Measurements from ENCODE around the gene SNURF. TPM values are rescaled to one million over a fixed set of nuclear protein-coding genes. Genes with fewer than 3 reads are reported as not detected.
"Not testable (repeated sequence)": the region's sequence is repeated elsewhere in the genome, so short reads cannot be mapped to it uniquely, and the experiment has no call there.

The SNURF gene, protein sequence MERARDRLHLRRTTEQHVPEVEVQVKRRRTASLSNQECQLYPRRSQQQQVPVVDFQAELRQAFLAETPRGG
- total RNA-seq = 10 to 100 TPM; 11.5 to 12.0 TPM
- long read RNA-seq, donor 1 = 0 reads
- long read RNA-seq, donor 2, partial matches to known transcripts = 0 of 1 reads
- long read RNA-seq, donor 2, other reads (novel, unspliced or antisense) = 0 of 1 reads

DNA sequence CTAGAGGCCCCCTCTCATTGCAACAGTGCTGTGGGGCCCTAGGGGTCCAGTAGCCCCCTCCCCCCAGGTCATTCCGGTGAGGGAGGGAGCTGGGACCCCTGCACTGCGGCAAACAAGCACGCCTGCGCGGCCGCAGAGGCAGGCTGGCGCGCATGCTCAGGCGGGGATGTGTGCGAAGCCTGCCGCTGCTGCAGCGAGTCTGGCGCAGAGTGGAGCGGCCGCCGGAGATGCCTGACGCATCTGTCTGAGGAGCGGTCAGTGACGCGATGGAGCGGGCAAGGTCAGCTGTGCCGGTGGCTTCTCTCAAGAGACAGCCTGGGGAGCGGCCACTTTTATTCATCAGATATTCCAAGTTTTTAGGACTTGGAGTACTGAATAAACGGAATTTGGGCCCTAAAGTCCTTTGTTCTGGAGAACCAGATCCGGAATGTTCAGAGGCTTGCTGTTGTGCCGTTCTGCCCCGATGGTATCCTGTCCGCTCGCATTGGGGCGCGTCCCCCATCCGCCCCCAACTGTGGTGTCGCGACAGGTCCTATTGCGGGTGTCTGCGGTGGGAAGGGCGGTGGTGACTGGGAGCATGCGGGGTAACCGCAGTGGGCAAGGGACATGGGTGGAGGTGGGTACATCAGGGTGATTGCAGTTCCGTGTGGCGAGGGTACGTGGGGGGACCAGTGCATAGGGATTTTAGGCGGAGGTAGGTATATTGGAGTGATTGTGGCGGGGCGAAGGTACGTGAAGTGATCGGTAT lies at the start of gene SNURF, which contains the start of gene SNRPN:
Gene SNURF, plus strand, starts transcription at position 205 of the 748 bp plus-strand sequence. Its CDS starts 62 bp downstream, at position 267.
Gene SNRPN, plus strand, starts transcription at position 205 of the 748 bp plus-strand sequence. CDS start 19,467 bp downstream, outside the sequence.
- DNase-seq (ENCODE audit: low spot score) = peak; percentile 92
- intact Hi-C loops (cut with DNase I) = no loop called here

DNA sequence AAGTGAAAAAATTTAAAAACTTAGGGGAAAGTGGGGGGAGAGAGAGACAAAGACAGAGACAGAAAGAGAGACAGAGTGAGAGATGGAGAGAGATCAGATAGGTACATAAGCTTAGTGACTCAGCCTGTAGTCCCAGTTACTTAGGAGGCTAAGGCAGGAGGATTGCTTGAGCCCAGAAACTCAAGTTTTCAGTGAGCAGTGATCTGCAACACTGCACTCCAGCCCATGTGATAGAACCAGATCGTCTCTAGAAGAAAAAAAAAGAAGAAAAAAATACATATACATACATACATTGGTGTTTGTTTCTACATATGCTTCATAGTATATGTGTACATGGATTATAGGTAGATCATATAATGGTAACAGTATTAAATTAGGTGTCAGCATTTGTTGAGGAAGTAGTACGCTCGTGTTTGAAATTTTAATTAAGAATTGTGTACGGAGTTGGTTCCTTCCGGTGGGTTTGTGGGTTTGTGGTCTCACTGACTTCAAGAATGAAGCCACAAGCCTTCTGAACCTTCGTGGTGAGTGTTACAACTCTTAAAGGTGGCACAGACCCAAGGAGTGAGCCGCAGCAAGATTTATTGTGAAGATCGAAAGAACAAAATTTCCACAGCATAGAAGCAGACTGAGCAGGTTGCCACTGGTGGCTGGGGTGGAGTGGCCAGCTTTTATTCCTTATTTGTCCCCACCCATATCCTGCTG lies 38.3 kb upstream of the SNURF start:
- no peak for DNase-seq (ENCODE audit: low spot score)
- intact Hi-C loops (cut with DNase I) = no loop called here

DNA sequence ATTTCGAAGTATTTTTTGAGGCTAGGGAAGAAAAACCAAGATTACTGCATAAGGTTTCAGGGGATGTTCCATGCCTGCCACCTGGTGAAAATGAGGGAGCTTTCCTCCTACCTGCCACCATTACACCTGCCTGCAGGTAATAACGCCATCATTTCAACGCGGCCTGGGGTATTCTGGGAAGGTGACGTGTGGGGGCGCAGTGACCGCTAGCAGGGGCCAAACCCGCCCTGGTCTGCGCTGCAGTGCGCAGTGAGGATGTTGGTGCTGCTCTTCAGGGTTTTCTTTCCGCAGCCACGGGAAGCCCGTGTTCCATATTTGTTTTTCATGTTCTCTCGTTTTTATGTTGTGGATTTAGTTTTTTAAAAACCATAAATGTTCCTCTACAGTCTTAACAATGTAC lies 37.4 kb upstream of the SNURF start:
- DNase-seq (ENCODE audit: low spot score) = no peak
- intact Hi-C loops (cut with DNase I) = no loop called here

DNA sequence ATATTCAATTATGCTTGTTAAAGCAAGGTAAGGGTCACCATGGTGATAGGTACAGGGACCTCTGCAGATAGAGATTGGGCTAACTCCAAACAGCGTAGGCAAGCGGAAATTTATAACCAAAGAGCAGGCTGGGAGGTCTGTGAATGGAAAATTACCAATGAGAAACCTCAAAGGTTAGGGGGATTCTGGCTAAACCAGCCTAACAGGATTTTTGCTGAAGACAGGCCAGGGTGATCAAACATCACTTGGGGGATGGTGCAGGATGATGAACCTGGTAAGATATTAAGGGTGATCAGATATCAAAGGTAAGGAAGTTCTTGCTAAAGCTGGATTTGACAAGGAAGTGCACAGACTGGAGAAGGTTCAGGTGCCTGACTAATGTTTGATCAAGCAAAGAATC lies 35.3 kb upstream of the SNURF start:
- intact Hi-C loops (cut with DNase I) = no loop called here
- DNase-seq (ENCODE audit: low spot score) = no peak

DNA sequence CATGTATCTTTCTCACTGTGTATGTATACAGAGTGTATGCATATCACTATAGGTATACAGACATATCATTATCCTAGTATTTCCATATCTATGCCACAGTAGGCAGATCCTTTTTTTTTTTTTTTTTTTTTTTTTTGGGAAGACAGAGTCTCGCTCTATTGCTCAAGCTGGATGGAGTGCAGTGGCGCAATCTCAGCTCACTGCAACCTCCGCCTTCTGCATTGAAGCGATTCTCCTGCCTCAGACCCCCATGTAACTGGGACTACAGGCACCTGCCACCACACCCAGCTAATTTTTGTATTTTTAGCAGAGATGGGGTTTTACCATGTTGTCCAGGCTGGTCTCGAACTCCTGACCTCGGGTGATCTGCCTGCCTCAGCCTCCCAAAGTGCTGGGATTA lies 32.0 kb upstream of the SNURF start:
- DNase-seq (ENCODE audit: low spot score) = not testable (repeated sequence)

DNA sequence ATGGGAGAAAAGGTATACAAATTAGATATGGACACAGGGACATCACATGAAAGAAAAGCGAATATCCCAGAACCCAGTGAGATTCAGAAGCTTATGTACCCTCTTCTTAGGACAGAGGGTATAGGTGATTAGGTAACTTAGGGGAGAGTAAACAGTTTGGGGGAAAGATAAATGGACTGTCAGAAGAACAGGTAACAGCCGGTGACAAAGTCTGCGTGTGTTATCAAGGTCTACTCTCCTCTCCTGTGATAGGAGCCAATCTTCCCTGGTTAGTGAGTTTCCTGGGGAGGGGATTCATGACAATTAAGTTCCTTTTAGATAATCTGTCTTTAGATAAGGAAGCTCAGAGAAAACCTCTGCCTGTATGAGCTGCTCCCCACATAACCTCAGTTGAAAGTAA lies 30.6 kb upstream of the SNURF start:
- no peak for DNase-seq (ENCODE audit: low spot score)
- intact Hi-C loops (cut with DNase I) = loop anchor here in 1 of 2 donors (10.0 kb wide), 1 partner anchor 629 kb away; no protein-coding TSS in a partner anchor

More for the DNA sequence above, 32.0 kb upstream of the SNURF start:
- intact Hi-C loops (cut with DNase I) = loop anchor here in 1 of 2 donors (10.0 kb wide), 1 partner anchor 628 kb away; no protein-coding TSS in a partner anchor

DNA sequence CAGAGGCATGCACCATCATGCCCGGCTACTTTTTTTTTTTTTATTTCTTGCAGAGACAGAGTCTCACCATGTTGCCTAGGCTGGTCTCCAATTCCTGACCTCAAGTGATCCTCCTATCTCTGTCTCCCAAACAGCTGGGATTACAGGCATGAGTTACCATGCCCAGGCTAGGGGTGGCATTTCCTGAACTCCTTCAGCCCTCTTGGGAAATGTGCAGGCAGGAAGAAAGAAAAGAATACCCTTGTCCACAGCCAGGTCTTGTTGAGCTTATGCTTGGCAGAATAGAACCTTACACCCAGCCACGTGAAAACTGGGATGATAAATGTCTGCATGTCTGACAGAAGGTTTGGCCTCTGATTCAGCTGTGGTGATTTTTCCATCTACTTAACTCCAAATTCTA lies 30.2 kb upstream of the SNURF start:
- intact Hi-C loops (cut with DNase I) = loop anchor here in 1 of 2 donors (10.0 kb wide), 1 partner anchor 630 kb away; no protein-coding TSS in a partner anchor
- DNase-seq (ENCODE audit: low spot score) = no peak

DNA sequence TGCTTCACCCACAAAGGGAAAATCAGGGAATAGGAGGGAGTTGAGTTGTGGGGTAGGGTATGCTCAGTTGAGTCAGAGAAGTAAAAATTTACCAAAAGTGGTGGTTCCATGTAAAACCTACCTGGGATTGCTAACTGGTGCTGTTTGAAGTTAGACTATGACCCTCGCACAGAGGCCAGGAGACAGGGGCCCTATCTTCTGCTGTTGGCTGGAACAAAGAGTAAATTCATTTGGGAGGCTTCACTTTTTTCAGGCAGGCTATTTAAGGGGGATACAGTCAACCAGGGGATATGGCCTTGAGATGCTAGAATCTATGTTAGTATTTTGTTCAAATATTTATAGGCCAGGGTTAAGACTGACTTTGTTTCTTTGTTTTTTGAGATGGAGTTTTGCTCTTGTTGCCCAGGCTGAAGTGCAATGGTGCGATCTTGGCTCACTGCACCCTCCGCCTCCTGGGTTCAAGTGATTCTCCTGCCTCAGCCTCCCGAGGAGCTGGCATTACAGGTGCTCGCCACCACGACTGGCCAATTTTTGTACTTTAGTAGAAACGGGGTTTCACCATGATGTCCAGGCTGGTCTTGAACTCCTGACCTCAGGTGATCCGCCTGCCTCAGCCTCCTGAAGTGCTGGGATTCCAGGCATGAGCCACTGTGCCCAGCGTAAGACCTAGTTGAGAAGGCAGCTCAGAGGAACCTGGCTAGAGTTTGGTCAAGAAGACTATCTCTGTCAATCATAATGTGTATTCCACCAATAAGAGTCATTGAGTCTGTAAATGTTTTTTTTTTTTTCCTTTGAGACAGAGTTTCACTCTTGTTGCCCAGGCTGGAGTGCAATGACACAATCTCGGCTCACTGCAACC lies 22.7 kb upstream of the SNURF start:
- intact Hi-C loops (cut with DNase I); DNase-seq (ENCODE audit: low spot score): not testable (repeated sequence)

DNA sequence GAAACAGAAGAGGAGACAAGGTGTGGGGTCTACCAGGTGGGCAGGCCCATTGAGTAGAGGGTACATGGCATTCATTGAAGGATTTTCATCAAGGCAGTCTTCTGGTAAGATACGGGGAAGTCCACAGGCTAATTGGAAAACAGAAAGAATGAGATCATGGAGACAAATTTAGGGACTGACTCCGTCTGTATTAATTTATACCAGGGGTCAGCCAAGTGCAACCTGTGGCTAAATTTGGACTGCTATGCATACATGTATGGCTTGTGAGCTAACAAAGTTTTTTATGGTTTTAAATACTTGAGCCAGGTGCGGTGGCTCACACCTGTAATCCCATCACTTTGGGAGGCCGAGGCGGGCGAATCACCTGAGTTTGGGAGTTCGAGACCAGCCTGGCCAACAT lies 21.1 kb upstream of the SNURF start:
- intact Hi-C loops (cut with DNase I) = no loop called here

DNA sequence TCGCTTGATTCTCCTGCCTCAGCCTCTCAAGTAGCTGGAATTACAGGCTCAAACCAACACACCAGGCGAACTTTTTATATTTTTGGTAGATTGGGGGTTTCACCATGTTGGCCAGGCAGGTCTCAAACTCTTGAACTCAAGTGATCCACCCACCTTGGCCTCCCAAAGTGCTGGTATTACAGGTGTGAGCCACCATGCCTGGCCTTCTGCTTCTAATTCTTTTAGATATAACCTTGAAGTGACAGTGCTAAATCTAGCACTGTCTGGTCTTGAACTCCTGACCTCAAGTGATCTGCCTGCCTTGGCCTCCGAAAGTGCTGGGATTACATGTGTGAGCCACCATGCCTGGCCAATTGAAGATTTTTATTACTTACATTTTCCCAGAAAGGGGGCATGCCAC lies 16.6 kb upstream of the SNURF start:
- intact Hi-C loops (cut with DNase I); DNase-seq (ENCODE audit: low spot score): not testable (repeated sequence)

More for the DNA sequence above, 21.1 kb upstream of the SNURF start:
- DNase-seq (ENCODE audit: low spot score) = no peak

DNA sequence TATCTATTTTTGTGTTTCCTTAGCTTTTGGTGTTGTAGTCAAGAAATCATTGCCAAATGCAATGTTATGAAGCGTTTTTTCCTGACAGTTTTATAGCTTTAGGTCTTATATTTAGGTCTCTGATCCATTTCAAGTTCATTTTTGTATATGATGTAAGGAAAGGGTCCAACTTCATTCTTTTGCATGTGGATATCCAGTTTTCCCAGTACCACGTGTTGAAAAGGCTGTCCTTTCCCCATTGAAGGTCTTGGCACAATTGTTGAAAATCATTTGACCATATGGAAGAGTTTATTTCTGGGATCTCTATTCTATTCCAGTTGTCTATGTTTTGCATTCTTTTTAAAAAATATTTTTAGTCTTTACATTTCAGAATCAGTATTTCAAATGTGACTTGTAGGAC lies 14.6 kb upstream of the SNURF start:
- DNase-seq (ENCODE audit: low spot score) = no peak
- intact Hi-C loops (cut with DNase I) = no loop called here

DNA sequence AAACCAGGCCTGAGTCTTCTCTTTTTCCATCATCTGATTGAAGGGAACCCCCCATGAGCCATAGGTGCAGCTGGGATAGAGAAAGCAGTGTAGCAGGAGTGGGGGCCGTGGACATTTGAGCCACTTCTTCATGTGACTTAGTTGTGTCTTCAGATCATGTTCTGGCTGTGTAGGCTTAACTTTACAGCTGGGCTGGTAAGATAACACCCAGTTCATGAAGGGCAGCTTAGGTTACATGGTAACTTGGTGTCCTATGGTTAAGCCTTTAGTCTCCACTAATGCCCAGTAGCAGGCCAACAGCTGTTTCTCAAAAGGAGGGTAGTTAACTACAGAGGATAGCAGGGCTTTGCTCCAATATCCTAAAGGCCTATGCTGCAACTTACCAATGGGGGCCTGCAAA lies 11.4 kb upstream of the SNURF start:
- DNase-seq (ENCODE audit: low spot score) = no peak
- intact Hi-C loops (cut with DNase I) = no loop called here

DNA sequence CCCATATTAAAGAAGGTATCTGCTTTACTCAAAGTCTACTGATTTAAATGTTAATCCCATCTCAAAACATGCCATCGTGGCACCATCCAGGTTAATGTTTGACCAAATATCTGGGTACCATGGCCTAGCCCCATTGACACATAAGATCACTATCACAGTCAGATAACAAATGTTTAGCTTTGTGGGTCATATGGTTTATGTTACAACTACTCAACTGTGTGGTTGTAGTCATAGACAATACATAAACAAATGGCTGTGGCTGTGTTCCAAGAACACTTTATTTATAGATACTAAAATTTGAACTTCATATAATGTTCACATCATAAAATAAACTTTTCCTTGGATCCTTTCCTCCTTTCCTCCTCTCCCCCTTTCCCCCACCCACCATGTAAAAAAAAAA lies 9.8 kb upstream of the SNURF start:
- DNase-seq (ENCODE audit: low spot score) = no peak
- intact Hi-C loops (cut with DNase I) = no loop called here

DNA sequence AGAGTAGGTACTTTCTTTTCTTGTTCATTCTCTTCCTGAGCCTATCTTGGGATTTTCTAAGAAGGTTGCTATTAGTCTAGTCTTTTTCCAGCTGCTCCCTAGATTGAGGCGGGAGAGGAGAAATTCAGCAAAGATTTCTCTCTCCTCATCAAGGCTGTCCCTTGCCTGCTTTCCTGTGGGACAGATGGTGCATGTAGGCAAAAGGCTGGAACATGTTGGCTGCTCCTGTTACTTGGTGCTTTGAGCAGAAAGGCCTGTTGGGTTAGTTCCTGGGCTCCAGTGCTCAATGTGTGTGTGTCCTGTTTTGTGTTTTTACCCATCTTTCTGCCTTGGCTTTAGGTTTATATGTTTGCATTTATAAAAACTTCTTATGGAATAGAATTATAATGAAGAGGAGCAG lies 9.1 kb upstream of the SNURF start:
- intact Hi-C loops (cut with DNase I) = no loop called here

DNA sequence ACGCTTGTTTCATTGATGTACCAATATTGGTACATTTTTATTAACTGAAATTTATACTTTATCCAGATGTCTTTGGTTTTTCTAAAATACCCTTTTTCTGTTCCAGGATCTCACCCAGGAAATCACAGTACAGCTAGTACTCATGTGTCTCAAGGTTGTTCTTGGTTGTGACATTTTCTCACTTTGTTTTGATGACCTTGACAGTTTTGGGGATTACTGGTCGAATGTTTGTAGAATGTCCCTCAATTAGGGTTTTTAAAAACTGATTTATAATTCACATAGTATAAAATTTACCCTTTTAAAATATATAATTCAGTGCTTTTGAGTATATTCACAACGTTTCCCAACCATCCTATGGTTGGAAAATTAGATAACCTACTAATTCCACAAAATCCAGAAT lies 6.3 kb upstream of the SNURF start:
- DNase-seq (ENCODE audit: low spot score) = no peak
- intact Hi-C loops (cut with DNase I) = no loop called here

More for the DNA sequence above, 9.1 kb upstream of the SNURF start:
- DNase-seq (ENCODE audit: low spot score) = no peak

DNA sequence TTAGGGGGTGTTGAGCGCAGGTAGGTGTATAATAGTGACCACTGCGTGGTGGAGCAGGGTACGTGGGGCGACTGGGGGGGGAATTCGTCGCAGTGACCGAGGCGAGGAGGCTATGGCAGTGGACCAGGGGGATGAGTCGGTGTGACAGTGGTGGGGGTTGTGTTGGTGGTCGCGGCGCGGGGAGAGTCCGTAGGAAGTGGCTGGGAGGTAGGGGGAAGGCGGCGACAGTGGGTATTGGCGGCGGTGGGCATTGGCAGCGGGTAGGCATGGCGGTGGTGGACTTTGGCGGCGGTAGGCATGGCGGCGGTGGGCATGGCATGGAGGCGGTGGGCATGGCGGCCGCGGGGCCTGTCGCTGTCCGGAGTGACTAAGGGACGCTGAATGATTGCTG lies 739 bp downstream of the SNURF start:
- intact Hi-C loops (cut with DNase I) = no loop called here
- DNase-seq (ENCODE audit: low spot score) = peak; percentile 81

DNA sequence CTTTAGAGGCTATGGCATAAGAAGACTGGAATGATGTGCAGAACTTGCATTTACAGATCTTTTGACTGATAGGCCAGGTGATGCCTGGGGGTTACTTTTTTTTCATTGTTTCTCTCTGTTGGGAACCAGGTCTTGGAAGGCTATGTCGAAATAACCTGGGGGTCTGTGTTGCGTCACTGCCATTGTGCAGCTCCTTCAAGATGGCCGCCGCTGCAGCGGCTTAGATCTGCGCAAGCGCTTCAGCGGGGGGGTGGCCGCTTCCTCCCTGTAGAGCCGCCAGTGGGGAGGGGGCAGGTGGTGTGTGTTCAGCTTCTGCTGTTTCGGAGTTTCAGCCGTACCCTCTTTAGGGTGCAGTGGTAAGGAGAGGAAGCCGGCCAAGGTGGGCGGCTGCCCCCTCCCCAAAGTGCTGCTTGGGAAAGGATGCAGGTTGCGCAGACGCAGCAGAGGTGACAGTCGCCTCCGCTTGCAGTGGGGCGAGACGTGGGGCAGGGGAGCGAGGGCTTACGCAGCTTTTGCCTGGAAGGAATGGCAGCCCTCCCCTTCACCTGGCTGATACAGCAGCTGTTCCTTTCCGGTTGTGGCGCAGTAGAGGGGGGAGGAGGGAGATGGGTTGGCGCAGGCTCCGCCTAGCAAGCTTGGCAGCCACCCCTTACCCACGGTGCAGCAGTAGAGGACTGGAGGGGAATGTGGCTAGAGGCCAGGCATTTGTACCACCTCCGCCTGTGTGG lies 1.5 kb downstream of the SNURF start:
- DNase-seq (ENCODE audit: low spot score) = peak; percentile 92
- intact Hi-C loops (cut with DNase I) = no loop called here

DNA sequence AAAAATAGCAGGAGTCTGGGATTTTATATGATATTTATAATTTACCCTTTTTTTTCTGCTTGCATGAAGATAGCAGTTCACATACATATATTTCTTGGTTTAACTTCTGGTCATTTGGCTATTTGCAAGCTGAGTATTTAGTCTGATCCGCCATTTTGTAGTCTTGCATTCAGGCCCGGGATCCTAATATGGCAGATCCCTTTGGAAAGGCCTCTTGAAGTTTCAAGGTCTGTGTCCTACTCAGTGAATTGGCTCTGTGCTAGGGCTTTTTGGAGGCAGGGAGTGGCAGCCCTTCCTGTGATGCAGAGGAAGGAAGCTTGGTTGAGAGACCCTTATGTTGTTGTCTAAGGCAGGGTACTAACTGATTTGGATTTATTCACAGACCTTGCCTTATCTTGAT lies 2.9 kb downstream of the SNURF start:
- intact Hi-C loops (cut with DNase I) = no loop called here
- DNase-seq (ENCODE audit: low spot score) = no peak

DNA sequence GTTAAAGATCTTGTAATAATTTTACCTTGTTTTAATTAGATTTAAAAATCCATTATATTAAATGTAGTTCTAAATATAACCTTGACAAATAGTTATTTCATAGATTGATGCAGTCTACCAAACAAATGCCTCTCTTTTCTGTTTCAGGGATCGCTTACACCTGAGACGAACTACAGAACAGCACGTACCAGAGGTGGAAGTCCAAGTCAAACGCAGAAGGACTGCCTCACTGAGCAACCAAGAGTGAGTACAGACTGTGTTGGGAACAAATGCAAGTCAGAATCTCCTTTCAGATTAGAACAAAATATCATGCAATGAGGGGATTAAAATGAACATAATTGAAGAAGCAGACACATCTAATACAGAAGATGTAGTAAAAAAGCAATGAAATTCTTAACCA lies 7.2 kb downstream of the SNURF start:
- DNase-seq (ENCODE audit: low spot score) = no peak
- intact Hi-C loops (cut with DNase I) = no loop called here

All from posterior vena cava (tissue), 2 donors.